NCI-H2227 (cell line): Measurements from ENCODE around the gene PIK3R4.

Experiments used
- DNase-seq: peaks from one replicate; lab custom pipeline; 2025; ENCODE audit not compliant: unreplicated experiment; lab: John Stamatoyannopoulos, UW

Gene PIK3R4

DNA sequence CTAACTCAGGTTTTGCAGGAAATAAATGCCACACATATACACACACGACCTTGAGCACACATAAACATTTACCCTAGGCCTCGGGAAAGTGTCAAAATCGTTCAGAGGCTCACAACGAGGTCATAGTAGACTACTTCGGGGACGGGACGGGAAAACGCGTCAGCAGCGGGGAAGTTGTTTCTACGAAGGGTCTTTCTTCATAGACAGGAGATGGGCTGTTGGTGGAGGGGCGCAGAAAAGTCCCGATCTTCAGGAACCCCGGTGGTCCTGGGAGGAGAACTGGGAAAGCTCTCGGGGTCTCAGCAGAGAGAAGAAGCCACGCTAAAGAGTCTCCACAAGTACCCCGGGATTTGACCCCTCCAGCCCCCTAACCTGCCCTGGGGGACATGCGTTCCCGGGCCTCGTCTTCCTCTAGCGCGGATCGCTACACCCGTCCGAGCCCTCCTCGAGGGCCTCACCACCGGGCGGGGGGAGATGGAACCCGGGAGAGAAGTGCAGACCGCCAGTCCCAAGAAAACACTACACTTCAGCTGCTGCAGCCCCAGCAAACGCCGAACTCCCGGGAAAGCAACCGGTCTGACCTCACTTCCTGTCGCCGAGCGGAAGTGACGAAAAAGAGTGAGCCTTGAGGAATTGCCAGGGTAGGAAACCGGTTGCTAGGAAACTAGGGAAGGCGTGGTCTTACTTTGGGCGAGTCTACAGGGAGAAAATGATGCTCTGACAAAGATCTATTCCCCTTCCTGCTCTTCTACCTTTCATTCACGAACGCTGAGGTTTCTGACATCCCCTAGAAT lies at the start of gene PIK3R4:
TSS of gene PIK3R4 (minus strand) at position 584 of the 794 bp plus-strand sequence. CDS start 1,611 bp downstream, outside the sequence.
- peak; percentile 97 for DNase-seq

DNA sequence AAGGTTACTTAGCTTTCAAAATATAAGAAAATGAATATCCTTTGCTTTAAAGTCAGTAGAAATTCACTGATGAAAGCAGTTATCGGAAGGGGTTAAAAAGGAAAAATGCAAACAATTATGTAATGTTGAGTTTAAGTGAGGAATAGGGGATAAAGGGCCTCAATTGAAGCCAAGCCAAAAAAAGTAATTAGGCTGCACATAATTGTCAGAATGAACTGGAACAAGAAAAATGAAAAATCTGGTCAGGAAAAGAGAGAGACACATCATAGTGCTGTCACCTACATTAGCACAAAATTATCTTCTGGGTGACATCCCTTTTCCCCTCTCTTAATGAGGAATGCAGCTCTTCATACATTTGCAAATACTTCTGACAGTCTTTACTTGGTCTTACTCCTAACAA lies 48.8 kb upstream of the PIK3R4 start:
- DNase-seq: no peak

DNA sequence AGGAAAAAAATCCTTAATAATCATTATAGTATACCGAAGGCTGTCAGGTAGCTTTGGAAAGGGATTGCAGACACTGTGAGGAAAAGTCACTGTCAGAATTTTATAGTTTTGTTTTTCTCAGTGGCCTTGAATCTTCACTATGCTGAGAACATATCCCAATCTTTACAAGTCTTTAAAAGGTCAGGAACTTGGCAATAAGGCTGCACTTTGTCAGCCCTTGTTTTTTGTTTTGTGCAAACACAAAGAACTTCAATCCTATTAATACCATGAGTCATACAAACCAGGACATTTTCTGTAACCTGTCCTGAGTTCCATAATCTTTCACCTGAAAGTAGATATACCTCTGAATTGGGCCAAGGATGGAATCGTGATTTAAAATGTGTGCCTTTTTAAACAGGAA lies 45.6 kb upstream of the PIK3R4 start:
- DNase-seq: no peak

DNA sequence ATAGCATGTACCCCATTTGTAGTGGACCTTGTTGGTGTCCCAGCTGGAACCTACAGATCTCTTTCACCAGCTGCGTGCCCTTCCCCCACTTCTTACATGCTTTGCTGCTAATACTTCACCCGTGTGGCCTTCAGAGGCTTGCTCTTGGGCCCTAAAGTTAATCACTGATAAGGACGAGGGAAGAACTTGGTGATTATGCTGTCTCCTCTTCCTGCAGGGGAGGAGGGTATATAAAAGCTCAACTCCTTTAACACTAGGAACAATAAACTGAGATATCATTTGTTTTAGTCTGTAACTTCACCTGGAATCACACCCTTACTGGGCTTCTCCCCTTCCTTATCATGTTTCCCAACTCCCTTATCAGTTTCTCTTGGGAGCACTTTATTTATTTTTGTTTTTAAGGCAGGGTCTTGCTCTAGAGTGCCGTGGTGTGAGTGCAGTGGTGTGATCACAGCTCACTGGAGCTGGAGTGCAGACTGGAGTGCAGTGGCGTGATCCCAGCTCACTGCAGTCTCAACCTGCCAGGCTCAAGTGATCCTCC lies 43.2 kb upstream of the PIK3R4 start:
- no peak for DNase-seq

DNA sequence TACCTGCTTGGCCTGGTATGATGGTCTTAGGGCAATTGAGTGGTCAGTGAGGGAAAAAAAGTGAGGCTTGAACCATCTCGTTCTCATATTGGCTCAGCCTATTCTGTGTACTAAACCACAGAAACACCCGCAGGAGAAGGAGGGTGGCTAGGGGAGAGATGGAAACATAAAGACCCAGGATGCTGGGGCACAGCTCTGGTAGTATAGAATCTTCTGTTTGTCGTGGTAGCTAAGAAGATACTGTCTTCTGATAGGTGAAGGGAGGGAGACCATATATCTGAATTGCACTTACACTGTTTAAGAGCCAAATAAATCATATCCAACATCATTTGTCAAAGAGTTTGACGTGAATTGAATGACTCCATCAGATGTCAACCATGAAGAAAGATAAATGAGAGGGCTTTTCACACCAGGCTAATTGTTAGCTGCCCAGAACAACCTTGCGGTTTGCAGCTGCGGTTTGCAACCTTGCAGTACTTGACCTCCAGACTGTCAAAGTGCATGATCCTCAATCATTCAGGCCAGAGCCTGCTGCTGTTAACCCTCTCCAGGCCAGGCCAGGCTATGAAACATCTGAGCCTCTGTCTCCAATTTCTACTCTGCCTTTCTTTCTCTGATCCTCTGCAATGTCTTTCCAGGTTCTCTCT lies 40.9 kb upstream of the PIK3R4 start:
- peak; percentile 59 for DNase-seq

DNA sequence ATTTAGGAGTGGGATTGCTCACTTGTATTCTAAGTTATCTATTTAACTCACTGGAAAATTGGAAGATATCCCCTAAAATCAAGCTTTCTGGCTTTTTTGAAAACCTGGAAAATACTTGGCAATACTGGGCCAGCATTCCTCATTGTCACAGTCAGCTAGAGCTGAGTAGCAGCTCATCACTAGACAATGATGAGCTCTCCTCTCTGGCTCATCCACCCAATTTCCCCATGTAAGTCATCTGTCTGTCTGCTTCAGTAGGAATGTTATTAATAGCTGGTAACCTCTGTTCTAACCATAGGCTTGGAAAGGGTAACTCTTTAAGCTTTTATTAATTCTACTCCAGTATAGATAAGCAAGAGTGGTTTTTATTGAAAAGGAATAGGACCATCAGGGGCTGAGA lies 39.7 kb upstream of the PIK3R4 start:
- no peak for DNase-seq

DNA sequence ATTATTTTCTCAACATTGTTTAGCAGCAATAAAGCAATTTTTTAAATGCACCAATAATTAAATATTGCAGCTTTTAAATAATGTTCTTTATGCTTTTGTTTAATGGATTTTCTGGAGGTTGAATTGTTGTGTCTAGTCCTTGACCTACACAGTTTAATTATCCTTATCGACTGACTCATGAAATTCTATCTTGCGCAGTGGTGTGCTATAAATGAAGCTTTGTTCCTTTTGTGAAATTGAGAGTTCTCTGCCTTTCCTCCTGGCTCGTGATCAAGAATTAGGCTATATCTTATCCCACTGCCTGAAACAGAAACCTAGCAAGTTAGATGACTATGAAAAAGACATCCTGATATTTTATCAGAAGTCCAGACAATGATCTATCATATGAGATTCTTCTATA lies 37.0 kb upstream of the PIK3R4 start:
- no peak for DNase-seq

DNA sequence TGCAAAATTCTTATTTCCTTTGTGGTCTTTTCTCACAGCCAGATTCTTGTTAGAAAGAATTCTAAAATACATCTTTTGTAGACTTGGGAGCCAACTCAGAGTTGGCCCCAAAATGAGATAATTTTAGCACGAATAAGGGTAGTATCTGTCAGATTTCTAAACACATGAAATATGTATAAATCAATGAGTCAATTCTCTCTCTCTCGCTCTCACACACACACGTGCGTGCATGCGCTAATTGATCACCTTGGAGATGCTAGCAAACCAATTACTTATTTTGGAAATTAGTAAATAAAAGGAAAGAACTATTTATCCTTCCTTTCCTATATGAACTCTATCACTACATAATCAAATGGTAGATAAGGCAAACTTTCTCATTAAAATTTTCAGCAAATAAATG lies 32.9 kb upstream of the PIK3R4 start:
- DNase-seq: no peak

DNA sequence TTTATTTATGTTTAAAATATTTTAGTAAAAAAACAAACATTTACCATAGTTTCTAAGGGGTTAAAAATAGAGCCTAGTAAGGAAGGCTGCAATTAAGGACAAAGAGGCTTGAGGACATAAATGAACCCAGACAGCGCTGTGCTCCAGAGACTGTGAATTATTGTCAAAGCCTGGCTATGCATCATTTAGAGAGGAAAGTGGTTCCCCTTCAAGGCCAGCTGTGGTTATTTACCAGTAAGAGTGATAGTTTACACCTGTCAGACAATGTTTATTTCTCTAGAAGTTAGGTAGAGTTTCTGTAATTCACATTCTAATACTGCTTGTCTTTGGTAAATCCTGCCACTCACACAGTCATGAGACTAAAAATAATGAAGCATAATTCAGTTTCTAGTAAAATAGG lies 32.4 kb upstream of the PIK3R4 start:
- DNase-seq: peak; percentile 57

DNA sequence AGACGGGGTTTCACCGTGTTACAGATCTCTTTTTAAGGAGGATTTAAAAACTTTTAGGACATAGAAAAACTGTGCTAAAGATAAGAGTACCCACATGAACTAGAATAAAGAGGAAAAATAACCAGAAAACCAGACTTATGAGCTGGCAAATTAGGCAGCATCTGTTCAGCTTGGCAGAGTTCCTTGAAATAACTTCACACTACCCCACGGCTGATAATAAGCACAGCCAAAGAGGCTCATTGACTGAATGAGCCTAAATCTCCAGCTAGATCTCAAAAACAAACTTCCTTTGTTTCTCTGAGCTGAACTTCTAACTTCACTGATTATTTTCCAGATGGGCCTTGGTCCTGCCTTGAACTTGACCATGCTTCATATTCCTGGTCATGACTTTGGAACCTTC lies 26.7 kb upstream of the PIK3R4 start:
- DNase-seq: no peak

DNA sequence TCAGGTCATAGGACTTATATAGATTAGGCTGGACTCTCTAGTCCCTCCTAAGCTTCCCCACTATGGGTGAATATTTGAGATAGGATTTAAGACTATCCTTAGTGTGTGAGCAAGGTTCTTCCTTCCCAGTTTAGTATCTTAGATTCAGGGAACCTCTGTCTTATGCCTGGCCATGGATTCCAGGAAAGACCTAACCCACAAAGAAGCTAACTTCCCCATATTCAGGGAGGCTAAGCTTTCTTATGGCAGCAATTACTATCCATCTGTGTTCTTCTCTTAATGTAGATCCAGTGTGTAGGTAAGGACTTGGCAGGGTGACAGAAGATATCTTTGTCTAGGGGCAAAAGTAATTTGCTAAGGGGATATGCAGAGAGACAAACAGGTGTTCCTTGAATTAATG lies 25.5 kb upstream of the PIK3R4 start:
- DNase-seq: no peak

DNA sequence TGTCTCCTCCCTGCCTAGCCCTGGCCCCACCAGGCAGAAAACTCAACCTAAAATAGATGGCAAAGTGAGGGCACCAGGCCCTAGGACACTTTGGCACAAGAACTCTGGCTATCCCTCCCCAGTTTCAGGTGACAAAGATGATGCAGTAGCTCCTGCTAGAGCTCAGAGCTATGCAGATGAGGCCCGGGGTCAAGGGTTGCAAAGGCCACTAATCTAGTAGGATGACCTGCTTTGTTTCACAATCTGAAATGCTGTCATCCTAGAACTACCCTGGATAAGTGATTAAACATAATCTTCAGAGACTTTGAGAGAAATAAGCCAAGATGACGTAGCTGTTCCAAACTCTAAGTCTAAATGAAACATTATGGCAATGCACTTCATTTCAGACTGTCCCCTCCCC lies 24.0 kb upstream of the PIK3R4 start:
- no peak for DNase-seq

DNA sequence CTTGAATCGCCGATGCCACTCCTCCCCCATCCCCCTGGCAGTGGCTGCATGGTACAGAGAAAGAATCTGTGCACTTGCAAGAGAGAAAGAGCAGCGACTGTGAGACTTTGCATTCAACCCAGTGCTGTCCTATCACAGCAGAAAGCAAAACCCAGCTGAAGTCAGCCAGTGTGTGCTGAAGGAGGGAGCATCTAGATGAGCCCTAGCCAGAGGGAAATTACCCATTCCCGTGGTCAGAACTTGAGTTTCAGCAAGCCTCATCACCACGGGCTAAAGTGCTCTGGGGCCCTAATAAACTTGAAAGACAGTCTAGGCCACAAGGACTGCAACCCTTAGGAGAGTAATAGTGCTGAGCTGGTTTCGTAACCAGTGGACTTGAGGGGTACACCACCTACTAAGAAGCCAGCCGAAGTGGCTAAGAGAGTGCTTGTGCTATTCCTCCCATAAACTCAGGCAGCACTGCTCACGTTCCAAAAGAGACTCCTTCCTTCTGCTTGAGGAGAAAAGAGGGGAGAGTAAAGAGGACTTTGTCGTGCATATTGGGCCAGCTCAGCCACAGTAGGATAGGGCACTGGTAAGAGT lies 15.2 kb upstream of the PIK3R4 start:
- no peak for DNase-seq

DNA sequence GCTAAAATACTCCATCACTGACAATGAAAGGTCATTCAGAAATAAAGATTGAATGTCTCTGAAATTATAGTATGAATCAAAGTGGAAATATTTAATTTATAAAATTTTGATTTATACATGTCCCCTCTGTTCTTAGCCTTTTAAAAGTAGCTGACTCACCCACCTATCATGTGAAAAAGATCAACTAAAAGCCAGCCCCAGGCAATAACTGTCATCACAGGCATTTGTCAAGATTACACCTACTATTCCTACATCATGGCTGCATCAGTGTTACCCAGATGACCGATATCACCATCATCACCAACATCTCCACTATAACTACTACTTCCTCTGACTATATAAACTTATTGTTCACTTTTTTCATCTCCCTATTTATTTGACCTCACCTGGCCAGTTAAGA lies 14.3 kb upstream of the PIK3R4 start:
- DNase-seq: no peak

DNA sequence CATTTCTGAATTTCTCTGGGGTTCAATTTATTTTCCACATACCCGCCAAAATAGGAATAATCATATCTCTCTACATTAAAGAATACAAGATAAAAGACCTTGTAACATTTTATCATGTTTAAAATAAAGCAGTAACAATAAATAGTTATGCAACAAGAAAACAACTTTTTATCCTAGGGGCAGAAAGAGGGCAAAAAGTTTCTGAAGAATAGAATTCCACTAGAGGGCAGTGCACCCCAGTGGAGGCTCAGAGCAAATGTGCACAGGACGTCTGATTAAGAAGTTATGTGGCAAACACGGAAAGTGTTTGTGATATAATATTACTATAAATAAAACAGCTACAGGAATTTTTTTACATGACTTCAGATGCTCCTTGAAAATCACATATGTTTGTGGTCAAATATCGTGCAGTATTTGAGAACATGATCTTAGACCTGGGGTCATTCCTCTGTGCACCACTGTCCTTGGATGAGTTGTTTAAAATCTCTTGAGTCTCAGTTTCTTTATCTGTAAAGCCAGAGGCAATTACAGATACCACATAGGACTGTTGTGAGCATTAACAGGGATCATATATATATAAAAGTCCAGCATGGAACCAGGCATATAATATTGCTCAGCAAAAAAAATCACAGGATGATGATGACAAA lies 13.2 kb upstream of the PIK3R4 start:
- DNase-seq: peak; percentile 53

DNA sequence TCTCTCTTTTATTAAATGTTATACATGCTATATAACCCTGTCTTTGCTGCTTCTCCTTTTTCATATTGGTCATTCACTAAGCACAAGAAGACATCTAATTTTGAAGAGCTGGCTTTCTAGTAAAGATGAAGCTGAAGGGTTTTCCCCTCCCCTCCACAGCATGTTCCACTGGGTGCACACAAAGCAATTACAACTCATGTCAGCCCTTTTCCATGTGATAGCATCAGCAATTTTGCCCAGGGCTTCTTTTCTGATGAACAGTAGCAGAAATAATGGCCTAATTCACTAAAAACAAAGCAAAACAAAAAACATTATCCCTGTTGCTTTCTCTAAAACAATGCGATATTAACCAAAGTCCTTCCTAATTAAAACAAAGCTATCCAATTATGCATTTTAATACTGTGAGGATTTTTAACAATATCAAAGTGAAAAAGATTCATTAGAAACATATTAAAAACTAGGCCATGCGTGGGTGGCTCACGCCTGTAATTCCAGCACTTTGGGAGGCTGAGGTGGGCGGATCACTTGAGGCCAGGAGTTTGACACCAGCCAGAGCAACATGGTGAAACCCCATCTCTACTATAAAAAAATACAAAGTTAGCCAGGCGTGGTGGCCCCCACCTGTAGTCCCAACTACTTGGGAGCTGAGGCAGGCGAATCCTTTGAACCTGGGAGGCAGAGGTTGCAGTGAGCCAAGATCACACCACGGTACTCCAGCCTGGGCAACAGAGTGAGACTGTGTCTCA lies 12.2 kb upstream of the PIK3R4 start:
- DNase-seq: no peak

DNA sequence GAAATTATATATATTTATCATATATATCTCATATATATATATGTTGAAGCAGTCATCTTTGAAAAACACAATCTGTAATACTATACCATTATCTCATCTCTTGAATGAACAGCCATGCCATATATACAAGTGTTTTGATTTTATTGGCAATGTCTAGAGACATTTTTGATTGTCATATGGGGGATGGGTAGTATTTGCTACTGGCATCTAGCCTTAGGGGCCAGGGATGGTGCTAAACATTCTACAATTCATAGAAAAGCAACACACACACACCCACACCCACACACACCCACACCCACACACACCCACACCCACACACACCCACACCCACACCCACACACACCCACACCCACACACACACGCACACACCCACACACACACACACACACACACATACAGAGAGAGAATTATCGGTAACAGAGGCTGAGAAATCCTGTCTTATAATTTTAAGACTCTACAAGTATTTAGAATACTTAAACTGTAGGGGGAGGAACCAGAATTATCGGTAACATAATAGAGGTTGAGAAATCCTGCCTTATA lies 11.1 kb upstream of the PIK3R4 start:
- DNase-seq: no peak

DNA sequence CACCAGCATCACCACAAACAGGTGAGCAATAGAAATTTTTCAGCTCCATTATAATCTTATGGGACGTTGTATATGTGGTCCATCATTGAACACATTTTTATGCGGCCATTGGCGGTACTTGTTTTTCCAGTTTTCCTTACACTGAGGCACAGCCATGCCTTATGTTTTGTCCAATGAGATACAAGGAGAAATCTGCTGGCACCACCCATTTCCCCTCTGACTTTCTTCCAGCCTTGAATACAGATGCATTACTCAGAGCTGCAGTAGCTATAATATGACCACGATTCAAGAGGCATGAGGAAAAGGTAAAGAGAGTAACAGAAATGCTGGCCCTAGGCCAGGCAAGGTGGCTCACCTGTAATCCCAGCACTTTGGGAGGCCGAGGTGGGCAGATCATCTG lies 9.0 kb upstream of the PIK3R4 start:
- DNase-seq: no peak

DNA sequence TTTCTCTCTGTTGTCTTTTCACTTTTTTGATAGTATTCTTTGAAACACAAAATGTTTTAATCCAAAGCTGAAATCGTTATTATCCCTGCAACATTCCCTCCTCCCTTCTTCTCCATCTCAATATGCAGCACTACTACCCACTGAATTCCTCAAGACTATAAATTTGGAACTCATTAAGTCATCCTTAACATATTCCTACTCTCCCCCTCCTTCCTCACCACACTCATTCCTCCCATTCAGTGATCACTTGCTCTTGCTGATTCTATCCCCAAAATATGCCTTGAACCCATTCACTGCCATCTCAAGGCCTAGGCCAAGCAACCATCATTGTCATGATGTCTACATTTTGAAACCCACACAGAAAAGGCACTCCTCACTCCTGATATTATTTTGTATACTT lies 2.4 kb upstream of the PIK3R4 start:
- no peak for DNase-seq

DNA sequence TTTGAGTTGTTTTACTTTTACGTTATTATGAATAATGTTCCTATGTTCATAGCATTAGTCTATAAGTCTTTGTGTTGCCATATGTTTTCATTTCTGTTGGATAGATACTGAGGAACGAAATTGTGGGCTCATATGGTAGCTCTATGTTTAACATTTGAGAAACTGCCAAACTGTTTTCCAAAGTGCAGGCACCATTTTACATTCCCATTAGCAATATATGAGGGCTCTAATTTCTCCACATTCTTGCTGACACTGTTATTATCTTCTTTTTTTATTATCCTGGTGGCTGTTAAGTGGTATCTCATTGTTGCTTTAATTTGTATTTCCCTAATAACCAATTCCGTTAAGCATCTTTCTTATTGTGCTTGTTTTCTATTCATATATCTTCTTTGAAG lies 1.8 kb upstream of the PIK3R4 start:
- no peak for DNase-seq

DNA sequence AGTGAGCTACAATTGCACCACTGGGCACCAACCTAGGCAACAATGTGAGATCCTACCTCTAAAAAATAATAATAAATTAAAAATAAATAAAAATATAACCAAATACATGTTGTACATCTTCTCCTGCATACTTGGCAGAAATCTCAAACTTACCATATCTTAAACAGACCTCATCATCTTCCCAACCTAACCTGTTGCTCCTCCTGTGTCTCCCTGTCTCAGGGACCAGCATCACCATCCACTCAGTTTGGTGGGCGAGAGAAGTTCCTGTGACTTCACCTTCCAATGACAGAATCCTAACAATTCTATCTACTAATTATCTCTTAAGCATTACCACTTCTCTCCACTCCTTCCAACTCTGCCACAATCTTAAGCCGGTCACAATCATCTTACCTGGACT lies 3.3 kb downstream of the PIK3R4 start:
- DNase-seq: no peak
